ENCODE results near the gene THSD8. TPM values are rescaled to one million over a fixed set of nuclear protein-coding genes. Genes with fewer than 3 reads are reported as not detected.

THSD8 gene
- total and polyA plus RNA-seq, 2 donors (not counting 1 experiment from before 2014, with no cell fraction given), result not detected

DNA sequence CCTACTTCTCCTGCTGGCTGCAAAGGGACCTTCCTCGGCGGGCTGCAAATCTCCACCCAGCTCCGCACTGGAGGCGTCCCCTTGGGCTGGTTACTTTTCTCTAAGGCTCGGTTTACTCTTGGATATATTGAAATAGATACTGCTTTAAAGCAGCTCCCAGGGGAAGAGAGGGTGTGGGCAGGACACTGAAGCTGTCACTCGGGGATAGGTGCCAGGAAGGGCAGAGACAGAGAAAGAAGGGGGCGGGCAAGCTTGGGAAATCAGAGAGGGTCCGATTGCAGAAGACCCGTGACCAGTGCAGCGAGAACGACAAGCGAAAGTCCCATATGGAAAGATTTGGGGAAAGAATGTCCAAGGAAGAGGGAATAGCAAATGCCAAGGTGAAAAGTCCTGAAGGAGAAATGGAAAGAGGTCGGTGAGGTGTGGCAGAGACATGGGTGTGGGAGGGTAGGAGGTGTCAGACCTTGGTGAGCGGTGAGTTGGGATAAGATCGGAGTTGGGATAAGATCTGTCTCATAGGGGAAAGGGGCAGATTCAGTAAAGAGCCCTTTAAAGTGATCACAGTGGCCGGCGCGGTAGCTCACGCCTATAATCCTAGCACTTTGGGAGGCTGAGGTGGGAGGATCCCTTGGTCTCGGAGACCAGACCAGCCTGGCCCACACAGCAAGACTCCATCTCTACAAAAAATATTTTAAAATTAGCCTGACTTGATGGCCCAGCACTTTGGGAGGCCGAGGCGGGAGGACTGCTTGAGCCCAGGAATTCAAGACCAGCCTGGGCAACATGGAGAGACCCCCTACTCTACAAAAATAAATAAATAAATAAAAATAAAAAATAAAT is 618 bp downstream of the THSD8 start:
- H3K27ac ChIP-seq (ENCODE audit: low read length in 2 of 2), result no peak overlapping the region
- H3K9ac ChIP-seq (ENCODE audit: low read length), result peak overlapping the region; percentile 87
- CTCF ChIA-PET, result interaction anchor here (1.0 to 17.9 kb wide), 3 partner anchors 32 to 45 kb away, joined by 5 to 1147 read pairs (median 8); partner anchors contain the start of gene HOOK2
- H3K9me3 ChIP-seq (ENCODE audit: control extremely low read depth in 1 of 3, control insufficient read depth in 2 of 3, insufficient read depth in 1 of 3, low read length in 2 of 3), result peaks cover 0 to 4% (median 0%) of the 10 kb centered on the region in 3 donors
- peaks cover 0 to 3% of the 10 kb centered on the region in 2 experiments for H3K36me3 ChIP-seq (replicated peaks in 1 of 2; ENCODE audit: control extremely low read depth in 1 of 2, control insufficient read depth in 1 of 2, extremely low read depth in 1 of 2, insufficient read depth in 2 of 2, low read length in 1 of 2)
- no peaks in the 10 kb centered on the region for H4K20me1 ChIP-seq (ENCODE audit: control insufficient read depth, insufficient read depth, low read length, poor library complexity, severe bottlenecking)
- intact Hi-C loops (cut with micrococcal nuclease), result no loop called here
- H3K4me2 ChIP-seq (replicated peaks; ENCODE audit: low read depth, low read length, poor library complexity, severe bottlenecking), result peak overlapping the region; percentile 100
- Mint-ChIP-seq H3K27ac (peak overlapping the region; percentile 65), H3K4me1 (peaks cover 32% of the 10 kb centered on the region), H3K27me3 (peaks cover 3% of the 10 kb centered on the region), H3K9me3 (ENCODE audit: insufficient read depth) (no peaks in the 10 kb centered on the region), H3K4me3 (peak overlapping the region; percentile 88)
- H3K4me3 ChIP-seq (ENCODE audit: control extremely low read depth in 1 of 5, extremely low read depth in 1 of 5, insufficient read depth in 1 of 5, low read depth in 2 of 5, low read length in 4 of 5), result peak overlapping the region in 4 of 5 experiments; percentile 60 to 87 (median 84)
- peak overlapping the region; percentile 87 for H2AFZ ChIP-seq (ENCODE audit: insufficient read depth, low read depth, low read length, poor library complexity, severe bottlenecking)
- DNase-seq (no peak), ATAC-seq (ENCODE audit: low read depth) (no peak)
- POLR2A ChIA-PET, result interaction anchor here (1.1 to 1.9 kb wide), 2 partner anchors 10 to 26 kb away, joined by 8 to 10 read pairs; partner anchors contain the start of gene JUNB
- 39% methylated on average over 16 of the region's 22 CpGs for WGBS (ENCODE audit: insufficient coverage)
- TF ChIP-seq, protein P1, sequence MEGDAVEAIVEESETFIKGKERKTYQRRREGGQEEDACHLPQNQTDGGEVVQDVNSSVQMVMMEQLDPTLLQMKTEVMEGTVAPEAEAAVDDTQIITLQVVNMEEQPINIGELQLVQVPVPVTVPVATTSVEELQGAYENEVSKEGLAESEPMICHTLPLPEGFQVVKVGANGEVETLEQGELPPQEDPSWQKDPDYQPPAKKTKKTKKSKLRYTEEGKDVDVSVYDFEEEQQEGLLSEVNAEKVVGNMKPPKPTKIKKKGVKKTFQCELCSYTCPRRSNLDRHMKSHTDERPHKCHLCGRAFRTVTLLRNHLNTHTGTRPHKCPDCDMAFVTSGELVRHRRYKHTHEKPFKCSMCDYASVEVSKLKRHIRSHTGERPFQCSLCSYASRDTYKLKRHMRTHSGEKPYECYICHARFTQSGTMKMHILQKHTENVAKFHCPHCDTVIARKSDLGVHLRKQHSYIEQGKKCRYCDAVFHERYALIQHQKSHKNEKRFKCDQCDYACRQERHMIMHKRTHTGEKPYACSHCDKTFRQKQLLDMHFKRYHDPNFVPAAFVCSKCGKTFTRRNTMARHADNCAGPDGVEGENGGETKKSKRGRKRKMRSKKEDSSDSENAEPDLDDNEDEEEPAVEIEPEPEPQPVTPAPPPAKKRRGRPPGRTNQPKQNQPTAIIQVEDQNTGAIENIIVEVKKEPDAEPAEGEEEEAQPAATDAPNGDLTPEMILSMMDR (IDR thresholded peaks at IDR 0.05), result no peak
- TF ChIP-seq EZH2 (IDR thresholded peaks at IDR 0.05; ENCODE audit: borderline replicate concordance, insufficient read depth, low read depth, low read length, poor library complexity, severe bottlenecking), result no peak
- peaks cover 25 to 37% of the 10 kb centered on the region in 2 donors for H3K4me1 ChIP-seq (ENCODE audit: control insufficient read depth in 2 of 2, insufficient read depth in 2 of 2, low read length in 2 of 2)
- H3K27me3 ChIP-seq (replicated peaks in 1 of 4; ENCODE audit: control extremely low read depth in 1 of 4, control insufficient read depth in 3 of 4, insufficient read depth in 4 of 4, low read length in 3 of 4), result no peaks in the 10 kb centered on the region
- peaks cover 15% of the 10 kb centered on the region for H3K79me2 ChIP-seq (ENCODE audit: control insufficient read depth, insufficient read depth, low read length)

- intact Hi-C loops (cut with micrococcal nuclease), result no loop called here
- Mint-ChIP-seq H3K4me1 (peaks cover 34% of the 10 kb centered on the region), H3K9me3 (ENCODE audit: insufficient read depth) (no peaks in the 10 kb centered on the region), H3K27ac (no peak overlapping the region), H3K27me3 (peaks cover 3% of the 10 kb centered on the region), H3K4me3 (no peak overlapping the region)
- Histone ChIP-seq H3K36me3 (replicated peaks in 1 of 2; ENCODE audit: control extremely low read depth in 1 of 2, control insufficient read depth in 1 of 2, extremely low read depth in 1 of 2, insufficient read depth in 2 of 2, low read length in 1 of 2) (peaks cover 0 to 3% of the 10 kb centered on the region in 2 experiments), H3K79me2 (ENCODE audit: control insufficient read depth, insufficient read depth, low read length) (peaks cover 15% of the 10 kb centered on the region), H3K4me3 (ENCODE audit: control extremely low read depth in 1 of 5, extremely low read depth in 1 of 5, insufficient read depth in 1 of 5, low read depth in 2 of 5, low read length in 4 of 5) (no peak overlapping the region), H3K9ac (ENCODE audit: low read length) (no peak overlapping the region), H2AFZ (ENCODE audit: insufficient read depth, low read depth, low read length, poor library complexity, severe bottlenecking) (no peak overlapping the region), H4K20me1 (ENCODE audit: control insufficient read depth, insufficient read depth, low read length, poor library complexity, severe bottlenecking) (no peaks in the 10 kb centered on the region), H3K9me3 (ENCODE audit: control extremely low read depth in 1 of 3, control insufficient read depth in 2 of 3, insufficient read depth in 1 of 3, low read length in 2 of 3) (peaks cover 0 to 4% (median 0%) of the 10 kb centered on the region in 3 donors), H3K27ac (ENCODE audit: low read length in 2 of 2) (no peak overlapping the region), H3K4me1 (ENCODE audit: control insufficient read depth in 2 of 2, insufficient read depth in 2 of 2, low read length in 2 of 2) (peaks cover 25 to 37% of the 10 kb centered on the region in 2 donors), H3K4me2 (replicated peaks; ENCODE audit: low read depth, low read length, poor library complexity, severe bottlenecking) (no peak overlapping the region), H3K27me3 (replicated peaks in 1 of 4; ENCODE audit: control extremely low read depth in 1 of 4, control insufficient read depth in 3 of 4, insufficient read depth in 4 of 4, low read length in 3 of 4) (no peaks in the 10 kb centered on the region)
- DNase-seq, result no peak
- no peak for ATAC-seq (ENCODE audit: low read depth)
- CTCF ChIA-PET, result interaction anchor here (1.0 to 17.9 kb wide), 2 partner anchors 33 to 87 kb away, joined by 3 to 1147 read pairs; partner anchors contain the start of gene HOOK2
- POLR2A ChIA-PET, result interaction anchor here (0.6 kb wide), 1 partner anchor 15 kb away, joined by 3 read pairs; no protein-coding TSS in a partner anchor
- no peak for TF ChIP-seq EZH2 (IDR thresholded peaks at IDR 0.05; ENCODE audit: borderline replicate concordance, insufficient read depth, low read depth, low read length, poor library complexity, severe bottlenecking)
- TF ChIP-seq, protein P1 (IDR thresholded peaks at IDR 0.05), result no peak
- 96% methylated on average over 25 of the region's 26 CpGs for WGBS (ENCODE audit: insufficient coverage)
Measured at GRCh38 chr19:12804051-12804450, 2.2 kb downstream of the THSD8 start.
